HG03196 (cell line): ENCODE data around the gene C1QB.

Experiments used
- ATAC-seq: cut with Tn5 transposase; IDR thresholded peaks from one replicate; pipeline ENCODE4 v1.9.1; 2021; ENCODE audit not compliant: unreplicated experiment

Gene C1QB, protein sequence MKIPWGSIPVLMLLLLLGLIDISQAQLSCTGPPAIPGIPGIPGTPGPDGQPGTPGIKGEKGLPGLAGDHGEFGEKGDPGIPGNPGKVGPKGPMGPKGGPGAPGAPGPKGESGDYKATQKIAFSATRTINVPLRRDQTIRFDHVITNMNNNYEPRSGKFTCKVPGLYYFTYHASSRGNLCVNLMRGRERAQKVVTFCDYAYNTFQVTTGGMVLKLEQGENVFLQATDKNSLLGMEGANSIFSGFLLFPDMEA

DNA sequence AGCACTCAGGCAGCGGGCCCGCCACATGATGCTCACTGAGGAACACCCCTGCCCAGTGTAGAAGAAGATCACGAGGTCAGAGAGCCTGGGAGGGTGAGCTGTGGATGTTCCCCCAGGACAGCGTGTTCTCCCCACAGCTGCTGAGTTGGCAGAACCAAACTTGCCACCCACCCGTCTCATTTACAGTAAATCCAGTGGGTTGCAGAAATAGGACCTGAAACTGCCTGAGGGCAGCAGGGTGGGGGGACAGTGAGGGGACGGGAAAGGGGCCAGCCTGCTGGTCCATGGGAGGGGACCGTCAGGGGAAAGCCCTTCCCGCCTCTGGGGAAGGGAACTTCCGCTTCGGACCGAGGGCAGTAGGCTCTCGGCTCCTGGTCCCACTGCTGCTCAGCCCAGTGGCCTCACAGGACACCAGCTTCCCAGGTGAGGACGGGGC is at the start of gene C1QB:
Gene C1QB (plus strand): TSS at position 356 of the 436 bp plus-strand sequence. CDS start 6,227 bp downstream, outside the sequence.
- ATAC-seq: no peak

DNA sequence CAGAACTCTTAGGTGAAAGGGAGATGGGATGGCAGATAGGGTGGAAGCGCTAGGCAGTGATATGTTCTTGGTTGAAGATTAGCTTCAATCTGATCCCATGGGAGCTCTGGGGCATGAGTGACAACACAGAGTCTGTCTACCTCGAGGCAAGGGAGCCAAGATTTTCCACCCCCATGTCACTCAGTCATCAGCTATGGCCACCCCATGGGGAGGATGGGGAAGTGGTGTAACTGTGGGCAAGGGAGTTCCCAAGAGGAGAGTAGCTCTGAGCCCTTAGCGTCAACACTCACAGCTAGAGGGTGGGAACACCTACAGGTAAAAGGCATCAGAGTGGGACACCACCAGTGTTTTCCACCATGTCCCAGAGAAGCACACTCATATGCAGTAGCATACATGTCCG is 46.9 kb upstream of the C1QB start:
- ATAC-seq: no peak

DNA sequence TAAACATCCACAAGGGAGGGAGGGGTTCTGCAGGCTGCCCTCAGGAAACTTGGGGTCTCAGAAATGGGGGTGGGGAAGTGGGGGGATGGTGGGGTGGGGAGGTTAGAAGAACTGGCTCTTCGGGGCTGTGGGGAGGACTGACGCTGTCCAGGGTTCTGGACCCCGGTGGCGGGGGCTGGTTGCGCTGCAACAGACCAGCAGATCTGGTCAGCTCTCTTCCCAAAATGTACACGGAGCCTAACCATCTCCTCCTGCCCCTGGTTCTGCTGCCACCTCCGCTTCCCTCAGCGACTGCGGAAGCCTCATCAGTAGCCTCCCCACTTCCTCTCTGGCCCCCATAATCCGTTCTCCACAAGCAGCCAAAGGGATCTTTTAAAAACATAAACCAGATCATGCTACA is 45.9 kb upstream of the C1QB start:
- no peak for ATAC-seq

DNA sequence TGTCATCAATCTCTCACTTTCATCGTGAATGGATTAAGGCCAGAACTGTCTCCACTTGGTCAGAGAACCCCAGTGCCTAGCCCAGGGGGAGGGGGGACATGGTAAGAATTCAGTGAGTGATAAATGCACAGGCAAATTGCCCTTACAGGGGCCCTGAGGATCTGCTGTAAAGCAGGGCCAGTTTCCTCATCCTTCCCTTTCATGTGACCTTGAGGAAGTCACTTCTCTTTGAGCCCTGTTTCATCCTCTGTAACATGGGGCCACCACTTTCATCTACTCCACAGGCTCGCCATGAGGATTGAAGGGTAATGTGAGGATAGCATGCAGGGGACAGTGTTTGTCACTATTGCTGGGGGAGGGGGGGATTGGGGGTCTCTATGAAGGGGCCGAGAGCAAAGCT is 44.7 kb upstream of the C1QB start:
- ATAC-seq: no peak

DNA sequence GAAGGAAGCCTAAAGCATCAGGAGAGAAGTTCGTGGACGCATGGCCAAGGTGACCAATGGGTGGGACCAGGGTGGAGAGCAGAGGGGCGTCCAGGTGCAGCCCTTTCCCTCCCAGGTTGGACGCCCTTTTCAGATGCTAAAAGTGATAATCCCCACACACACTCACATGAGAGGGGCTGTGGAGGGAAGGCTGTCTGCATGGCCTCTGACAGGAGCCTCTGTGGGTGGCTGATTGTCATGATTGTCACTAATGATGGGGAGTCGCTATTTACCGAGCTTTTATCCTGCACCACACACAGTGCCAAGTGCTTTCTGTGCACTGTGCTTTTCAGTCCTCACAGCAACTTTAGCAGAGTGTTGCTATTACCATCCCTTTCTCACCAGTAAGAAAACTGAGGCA is 43.7 kb upstream of the C1QB start:
- ATAC-seq: no peak

DNA sequence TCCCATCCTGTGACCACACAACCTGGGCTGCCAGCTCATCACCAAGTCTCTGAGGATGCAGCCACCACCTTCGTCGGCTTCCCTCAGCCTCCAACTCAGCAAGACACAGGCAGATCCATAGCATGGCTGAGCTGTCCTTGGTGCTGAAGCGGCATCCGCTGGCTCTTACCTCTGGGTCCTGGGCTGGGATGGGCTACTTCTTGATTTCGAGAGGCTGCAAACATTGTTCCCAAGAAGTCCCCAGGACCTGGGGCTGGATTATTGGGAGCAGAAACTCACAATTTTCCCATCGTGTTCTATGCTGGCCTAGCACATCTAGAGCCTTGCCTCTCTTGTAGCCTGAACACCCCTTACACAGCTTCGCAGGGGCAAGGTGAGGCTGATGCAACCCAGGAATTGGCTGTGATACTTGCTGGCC is 41.5 kb upstream of the C1QB start:
- ATAC-seq: no peak

DNA sequence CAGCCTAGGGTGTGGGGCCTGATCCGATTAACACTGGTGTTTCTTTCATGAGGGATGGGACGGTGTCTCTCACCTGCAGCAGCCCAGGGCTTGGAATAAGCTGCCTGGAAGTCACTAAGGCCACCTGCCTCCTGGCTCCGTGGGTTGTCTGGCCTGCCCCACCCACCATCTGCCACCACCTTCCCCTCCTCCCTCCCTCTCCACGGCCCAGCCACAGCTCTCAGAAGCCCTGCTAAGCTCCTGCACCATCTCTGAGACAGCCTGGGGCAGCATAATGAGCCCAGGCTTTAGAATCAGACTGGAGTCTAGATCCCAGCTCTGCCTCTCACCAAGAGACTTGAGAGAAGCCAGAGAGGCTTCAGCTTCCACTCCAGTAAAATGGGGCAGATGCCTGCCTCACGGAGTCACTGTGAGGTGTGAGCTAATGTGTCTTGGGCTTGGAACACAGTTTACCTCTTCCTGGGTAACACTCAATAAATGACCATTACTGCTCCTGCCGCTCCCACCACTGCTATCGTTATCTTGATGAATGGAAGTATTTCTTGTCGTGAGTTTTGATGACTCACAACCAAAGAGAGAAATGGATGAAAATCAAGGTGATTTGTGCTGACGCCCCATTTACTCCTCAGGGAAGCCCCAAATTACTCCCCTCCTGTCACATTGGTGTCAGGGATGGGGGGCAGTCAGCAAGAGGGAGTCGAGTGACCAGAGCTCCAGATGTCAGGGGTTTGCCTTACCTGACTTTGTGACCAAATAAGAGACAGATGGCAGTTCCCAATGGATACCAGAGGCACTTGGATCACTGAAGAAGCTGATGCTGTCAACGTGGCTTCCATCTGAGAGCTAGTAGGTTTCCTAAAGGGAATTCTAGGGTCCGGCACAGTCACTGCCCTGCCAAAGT is 40.1 kb upstream of the C1QB start:
- ATAC-seq: no peak

DNA sequence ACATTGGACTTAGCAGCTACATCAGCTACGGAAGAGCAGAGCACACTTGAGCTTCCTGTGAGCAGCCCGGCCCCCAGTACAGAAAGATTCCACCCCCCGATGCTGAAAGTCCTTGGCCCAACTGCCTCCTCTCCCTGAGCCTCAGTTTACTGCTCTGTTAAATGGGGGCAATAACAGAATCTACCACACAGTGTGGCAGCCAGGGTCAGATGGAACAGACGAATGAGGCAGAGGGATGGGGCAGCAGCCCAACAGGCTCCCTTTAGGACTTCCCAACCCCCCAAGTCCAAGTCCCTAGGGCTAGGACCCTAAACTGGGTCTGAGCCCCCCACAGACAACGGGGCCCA is 39.5 kb upstream of the C1QB start:
- no peak for ATAC-seq

DNA sequence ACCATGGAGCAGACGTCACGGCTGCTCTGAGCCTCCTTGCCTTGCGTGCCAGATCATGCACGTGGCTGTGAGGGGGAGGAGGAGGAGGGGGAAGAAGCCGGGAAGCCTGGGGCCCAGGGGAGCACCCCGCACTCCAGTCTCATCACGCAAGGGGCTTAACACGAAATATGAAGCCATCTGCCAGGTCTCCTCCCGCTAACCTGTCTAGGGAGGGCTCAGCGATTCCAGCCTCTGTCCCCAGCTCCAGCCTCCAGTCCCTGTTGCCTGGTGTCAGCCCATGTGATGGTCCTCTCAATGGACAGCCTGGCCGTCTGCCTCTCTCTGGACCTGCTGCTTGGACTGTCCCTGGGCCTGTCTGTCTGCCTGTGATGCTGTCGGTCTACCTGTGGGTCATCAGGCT is 39.1 kb upstream of the C1QB start:
- ATAC-seq: no peak

DNA sequence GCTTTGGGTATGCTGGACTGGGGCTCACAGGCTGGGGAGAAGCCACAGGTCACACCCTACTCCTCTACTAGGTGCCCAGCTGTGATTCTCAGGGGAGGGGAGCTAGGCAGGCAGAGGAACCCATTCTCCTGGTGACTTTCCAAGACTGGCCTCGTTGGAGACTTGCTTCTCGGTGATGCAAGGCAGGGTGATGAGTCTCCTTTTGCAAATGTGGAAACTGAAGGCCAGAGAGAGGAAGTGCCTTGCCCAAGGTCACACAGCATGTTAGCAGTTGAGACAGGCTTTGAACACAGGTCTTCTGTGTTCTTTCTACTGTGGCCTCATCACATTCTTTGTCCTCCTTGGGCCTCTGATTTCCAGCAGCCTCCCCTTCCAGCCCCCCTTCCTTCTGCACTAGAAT is 37.1 kb upstream of the C1QB start:
- no peak for ATAC-seq

DNA sequence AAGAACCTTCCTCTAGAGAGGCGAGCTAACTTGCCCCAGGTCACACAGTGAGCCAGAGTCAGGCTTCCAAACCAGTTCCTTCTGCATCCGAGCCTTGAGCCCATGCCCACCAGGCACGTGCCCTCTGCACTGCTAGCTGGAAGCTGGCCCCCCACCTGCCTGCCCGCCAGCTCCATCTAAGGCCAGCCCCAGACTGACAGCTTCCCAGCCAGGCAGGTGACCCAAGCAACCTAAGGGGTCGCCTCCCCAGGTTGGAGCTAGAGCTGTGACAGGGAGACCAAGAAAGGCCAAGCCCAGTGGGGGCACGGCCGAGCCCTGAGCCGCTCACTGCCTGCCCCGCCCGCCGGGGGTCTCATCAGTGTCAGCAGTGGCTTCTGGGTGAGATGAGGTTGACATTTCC is 36.5 kb upstream of the C1QB start:
- no peak for ATAC-seq

DNA sequence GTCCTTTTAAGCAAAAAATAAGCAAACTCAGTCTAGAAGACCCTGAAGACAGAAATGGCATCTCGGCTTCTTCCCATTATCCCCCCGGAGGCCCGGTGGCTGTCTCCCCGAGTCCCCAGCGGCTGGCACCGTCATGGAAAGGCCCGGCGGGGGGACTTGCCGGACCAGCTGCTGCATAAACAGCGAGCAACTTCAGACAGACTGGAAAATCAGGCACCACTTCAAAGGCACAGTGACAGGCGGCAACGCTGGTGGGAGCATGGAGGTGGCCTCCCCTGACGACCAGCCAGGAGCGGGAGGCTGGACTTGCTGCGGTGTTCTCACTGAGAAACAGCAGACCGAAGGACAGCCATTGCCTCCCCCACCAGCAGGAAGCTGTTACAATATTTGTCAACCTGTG is 35.0 kb upstream of the C1QB start:
- ATAC-seq: no peak

DNA sequence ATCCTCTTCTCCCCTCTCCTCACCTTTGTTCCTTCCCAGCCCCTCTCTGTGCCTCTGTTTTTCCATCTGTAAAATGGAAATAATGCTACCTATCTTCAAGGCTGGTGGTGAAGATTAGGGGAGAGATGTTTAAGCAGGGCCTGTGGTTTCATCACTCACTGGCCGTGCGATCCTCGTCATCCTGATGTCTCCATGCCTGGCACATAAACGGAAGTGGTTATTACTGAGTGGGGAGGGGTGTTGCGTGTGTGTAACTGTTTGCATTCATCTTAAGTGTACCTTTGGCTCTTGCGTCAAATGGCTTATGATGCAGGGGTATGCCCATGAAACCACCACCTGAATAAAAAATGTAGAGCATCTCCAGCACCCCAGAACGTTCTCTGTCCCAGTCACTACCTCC is 33.8 kb upstream of the C1QB start:
- no peak for ATAC-seq

DNA sequence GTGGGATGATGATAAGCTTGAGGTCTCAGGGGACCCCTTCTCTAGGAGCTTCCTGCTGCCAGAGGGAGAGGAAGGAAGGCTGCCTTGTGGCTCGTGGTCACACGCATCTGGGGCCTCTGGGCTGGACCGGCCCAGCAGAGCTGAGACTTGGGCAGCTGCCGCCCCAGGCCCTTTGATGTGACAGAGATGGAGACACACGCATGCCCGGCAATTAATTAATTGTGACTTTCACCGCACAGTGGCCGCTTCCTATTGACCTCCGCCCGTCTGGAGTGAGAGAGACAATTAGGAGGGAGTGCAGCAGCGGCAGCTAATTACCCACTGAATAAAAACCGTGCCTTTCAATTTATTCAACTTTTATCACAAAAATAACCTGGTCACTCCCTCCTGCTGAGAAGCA is 33.2 kb upstream of the C1QB start:
- ATAC-seq: no peak

DNA sequence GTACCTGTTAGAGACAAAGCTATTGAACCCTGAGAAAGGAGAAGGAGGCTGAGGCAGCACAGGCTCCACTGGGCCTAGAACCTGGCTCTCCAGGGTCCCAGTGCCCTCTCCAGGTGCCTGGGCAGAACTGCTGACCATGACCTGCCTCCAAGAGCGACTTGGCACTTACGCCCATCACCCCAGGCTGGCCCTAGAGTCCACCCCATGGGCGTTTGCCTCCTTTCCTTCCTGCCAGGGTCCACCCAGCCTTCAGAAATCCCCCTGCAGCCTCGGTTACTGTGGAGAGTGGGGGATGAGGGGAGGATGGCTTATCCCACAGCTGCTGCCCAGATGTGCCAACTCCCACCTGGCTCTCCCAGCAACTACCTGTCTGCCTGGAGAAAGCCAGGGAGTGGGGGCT is 31.3 kb upstream of the C1QB start:
- ATAC-seq: no peak

DNA sequence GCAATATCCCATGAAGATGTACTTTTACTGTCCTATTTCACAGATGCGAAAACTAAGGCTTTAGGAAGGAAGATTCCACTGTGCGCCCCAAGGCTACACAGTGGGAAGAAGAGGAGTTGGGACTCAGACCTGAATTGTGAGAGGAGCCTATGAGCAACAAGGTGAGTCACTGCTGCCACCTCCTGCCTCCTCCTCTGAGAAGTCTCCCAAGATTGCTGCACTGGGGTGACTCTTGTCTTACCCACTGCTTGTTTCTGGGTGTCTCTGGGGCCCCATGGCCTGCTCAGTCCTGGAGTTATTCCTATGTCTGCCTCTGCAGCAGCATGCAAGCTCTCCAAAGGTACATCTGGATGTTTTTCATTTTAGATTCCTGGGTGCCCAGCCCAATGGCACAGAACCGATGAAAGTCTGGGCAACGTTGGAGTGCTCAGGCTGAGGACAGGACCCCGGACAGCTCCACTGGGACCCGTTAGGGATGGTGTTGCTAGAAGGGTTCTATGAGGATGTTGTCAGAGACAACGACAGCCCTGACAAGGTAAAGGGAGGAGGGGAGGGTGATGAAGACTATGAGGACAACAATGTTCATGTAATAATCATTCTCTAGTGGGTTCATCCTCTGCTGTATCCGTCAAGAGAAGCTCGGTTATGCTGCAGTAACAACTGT is 27.6 kb upstream of the C1QB start:
- no peak for ATAC-seq

DNA sequence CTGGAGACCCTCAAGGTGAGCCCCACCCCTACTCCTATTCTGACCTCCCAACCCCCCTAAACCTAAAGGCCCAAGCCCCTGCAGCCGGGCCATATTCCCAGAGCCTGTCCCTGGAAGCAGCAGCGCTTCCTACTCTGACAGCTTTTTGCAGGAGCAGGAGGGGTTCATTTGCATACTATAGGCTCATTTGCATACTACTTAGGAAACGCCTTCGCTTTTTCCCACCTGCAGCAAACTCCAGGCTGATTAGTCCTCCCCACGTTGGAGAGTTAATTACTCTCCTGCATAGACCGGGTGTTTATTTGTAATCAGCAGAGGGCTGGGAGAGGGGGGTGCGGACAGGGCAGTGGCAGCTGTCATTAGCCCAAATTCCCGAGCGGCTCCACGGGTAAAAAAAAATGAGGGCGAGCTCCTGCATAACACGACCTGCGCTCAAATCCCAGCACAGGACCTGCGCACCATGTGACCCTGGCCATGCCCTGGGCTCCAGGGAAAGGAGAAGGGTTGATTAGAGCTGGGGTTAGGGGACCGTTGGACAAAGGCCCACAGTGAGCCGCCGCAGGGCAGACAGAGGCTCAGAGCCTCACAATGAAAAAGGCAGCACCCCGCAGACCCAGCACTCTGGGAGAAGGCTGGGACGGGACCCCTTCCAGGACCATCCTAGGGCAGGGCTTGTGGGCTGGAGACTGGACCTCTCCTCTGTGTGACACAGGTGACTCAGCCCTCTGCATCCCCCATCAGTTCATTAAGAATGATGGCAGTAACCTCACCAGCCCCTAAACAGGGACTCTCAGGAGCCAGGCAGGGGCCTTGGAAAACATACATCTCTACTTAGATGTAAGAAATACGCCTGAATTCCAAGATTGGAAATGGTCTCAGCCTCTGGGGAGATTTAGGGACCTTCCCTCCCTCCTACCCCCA is 26.5 kb upstream of the C1QB start:
- no peak for ATAC-seq

DNA sequence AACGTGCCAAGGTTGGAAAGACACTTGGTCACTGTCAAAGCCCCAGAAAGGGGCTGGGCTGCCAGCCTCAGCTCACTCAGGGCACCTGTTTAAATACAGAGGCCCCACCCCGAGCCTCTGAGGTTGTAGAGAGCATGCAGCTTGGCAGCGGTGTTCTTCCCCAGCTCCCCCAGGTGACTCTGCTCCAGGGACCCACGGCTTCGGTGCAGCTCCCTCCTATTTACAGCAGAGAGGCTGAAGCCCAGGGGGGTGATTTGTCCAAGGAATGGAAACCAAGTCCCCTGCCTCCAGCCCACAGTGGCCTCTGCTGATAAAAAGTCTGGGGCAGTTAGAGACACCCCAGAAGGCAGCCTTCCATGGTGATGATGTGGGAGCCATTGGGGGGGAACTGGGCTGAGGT is 25.7 kb upstream of the C1QB start:
- no peak for ATAC-seq

DNA sequence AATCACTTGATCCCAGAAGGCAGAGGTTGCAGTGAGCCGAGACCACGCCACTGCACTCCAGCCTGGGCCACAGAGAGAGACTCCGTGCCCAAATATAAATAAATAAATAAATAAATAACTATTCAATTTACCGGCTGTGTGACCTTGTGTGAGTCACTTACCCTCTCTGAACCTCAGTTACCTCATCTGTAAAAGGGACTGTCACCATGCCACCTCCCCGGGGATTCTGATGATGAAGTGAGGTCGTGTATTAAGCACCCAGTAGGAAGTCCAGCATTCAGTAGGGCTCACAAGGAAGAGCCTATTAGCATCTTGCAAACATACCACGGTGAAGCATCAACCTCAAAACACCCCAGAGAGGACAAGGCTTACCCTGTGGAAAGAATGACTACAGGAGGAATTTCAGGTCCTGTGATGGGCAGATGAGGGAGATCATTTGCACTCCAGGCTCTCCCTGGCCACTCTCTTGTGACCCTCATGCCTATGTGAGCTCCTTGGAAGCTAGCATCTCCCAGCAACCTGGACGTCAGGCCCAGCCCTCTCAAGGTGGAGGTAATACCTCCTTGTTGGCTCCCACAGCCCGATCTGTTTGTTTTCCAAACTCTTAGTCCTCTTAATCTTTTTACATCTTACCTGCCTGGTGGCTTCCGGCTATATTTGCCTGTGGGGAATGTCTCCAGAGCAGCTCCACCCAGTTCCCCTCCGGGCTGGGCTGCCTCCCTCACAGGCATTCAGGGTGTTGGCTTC is 24.2 kb upstream of the C1QB start:
- no peak for ATAC-seq

DNA sequence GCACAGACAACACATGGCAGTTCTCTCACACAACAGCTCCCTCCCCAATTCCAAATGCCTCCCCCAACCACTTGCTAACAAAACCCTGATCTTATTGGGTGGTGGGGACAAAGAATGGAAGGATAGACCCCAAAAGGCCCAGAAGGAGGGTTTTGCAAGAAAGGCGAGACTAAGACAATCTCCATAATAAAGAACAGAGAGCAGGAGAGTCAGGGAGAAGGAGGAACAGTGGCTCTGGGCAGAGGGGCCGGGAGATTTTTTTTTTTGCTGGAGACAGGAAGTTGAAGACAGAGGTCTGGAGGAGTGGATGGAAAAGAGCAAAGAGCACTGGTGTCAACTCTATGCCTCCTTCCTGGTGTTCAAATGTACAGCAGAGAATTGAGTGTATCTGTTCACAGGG is 23.1 kb upstream of the C1QB start:
- ATAC-seq: no peak
